Upper lobe of left lung (tissue), 4 donors: ENCODE data around the gene KAZN.

Experiments used
- EP300 ChIP-seq, 4 donors: sonication (generic); formaldehyde crosslinking; IDR thresholded peaks; one replicate each; pipeline ENCODE4 v1.5.1; 2017; ENCODE audit warnings: antibody characterized with exemption in 4 of 4, control low read depth in 2 of 4
- POLR2A ChIP-seq, 4 donors: fragments of 450-650 bp; IDR thresholded peaks; one replicate each; pipeline ENCODE4 v1.5.1; 2016 to 2017; ENCODE audit warnings: antibody characterized with exemption in 4 of 4, mild to moderate bottlenecking in 2 of 4
- TF ChIP-seq, protein P1 (sequence below), 6 experiments: fragments of 450-650 bp in 4 of 6; fragments of 200-600 bp in 2 of 6; sonication (generic) in 2 of 6; IDR thresholded peaks; one replicate each; pipeline ENCODE4 v1.5.1; 2016 to 2019; ENCODE audit warnings: antibody characterized with exemption in 6 of 6

- TF ChIP-seq EP300 (IDR thresholded peaks at IDR 0.05) (no peak), POLR2A (IDR thresholded peaks at IDR 0.05) (no peak)
- TF ChIP-seq, protein P1, sequence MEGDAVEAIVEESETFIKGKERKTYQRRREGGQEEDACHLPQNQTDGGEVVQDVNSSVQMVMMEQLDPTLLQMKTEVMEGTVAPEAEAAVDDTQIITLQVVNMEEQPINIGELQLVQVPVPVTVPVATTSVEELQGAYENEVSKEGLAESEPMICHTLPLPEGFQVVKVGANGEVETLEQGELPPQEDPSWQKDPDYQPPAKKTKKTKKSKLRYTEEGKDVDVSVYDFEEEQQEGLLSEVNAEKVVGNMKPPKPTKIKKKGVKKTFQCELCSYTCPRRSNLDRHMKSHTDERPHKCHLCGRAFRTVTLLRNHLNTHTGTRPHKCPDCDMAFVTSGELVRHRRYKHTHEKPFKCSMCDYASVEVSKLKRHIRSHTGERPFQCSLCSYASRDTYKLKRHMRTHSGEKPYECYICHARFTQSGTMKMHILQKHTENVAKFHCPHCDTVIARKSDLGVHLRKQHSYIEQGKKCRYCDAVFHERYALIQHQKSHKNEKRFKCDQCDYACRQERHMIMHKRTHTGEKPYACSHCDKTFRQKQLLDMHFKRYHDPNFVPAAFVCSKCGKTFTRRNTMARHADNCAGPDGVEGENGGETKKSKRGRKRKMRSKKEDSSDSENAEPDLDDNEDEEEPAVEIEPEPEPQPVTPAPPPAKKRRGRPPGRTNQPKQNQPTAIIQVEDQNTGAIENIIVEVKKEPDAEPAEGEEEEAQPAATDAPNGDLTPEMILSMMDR (IDR thresholded peaks at IDR 0.05): no peak
Measured at GRCh38 chr1:14674030-14674429, 75.5 kb downstream of the KAZN start.
